ENCODE measurements around the gene EFCAB9. TPM values are rescaled to one million over a fixed set of nuclear protein-coding genes. Genes with fewer than 3 reads are reported as not detected.

EFCAB9 gene
- total and polyA plus RNA-seq, 8 donors: not detected

- no peaks in the 10 kb centered on the region for H3K4me1 ChIP-seq
- FAIRE-seq (no peak), ATAC-seq (no peak), DNase-seq (no peak)
- H3K4me3 ChIP-seq: no peak overlapping the region
- H3K27ac ChIP-seq: no peak overlapping the region
- 88 to 96% methylated on average over 2 of the region's 2 CpGs for WGBS, 2 donors
- no peak for TF ChIP-seq CTCF (IDR thresholded peaks at IDR 0.05)
- H3K36me3 ChIP-seq: no peaks in the 10 kb centered on the region
- intact Hi-C loops (cut with DNase I): no loop called here
- no peaks in the 10 kb centered on the region for H3K27me3 ChIP-seq
- H3K9me3 ChIP-seq: no peaks in the 10 kb centered on the region
These were observed 51.1 kb downstream of the EFCAB9 start for GRCh38 chr5:172245046-172245445.

GRCh38 chr5:172245703-172246125 is 51.7 kb downstream of the EFCAB9 start:
- WGBS, 2 donors: 65 to 80% methylated on average over 1 of the region's 1 CpG
- FAIRE-seq (no peak), DNase-seq (no peak), ATAC-seq (no peak)
- Histone ChIP-seq H3K4me3 (no peak overlapping the region), H3K9me3 (no peaks in the 10 kb centered on the region), H3K36me3 (no peaks in the 10 kb centered on the region), H3K27me3 (no peaks in the 10 kb centered on the region), H3K27ac (no peak overlapping the region), H3K4me1 (no peaks in the 10 kb centered on the region)
- no peak for TF ChIP-seq CTCF (IDR thresholded peaks at IDR 0.05)
- intact Hi-C loops (cut with DNase I): no loop called here

GRCh38 chr5:172248637-172249036 is 54.7 kb downstream of the EFCAB9 start:
- intact Hi-C loops (cut with DNase I): no loop called here
- no peaks in the 10 kb centered on the region for H3K4me1 ChIP-seq
- no peak for DNase-seq
- H3K27me3 ChIP-seq: no peaks in the 10 kb centered on the region
- TF ChIP-seq CTCF (IDR thresholded peaks at IDR 0.05): no peak
- no peak for ATAC-seq
- no peaks in the 10 kb centered on the region for H3K9me3 ChIP-seq
- no peak overlapping the region for H3K27ac ChIP-seq
- H3K36me3 ChIP-seq: no peaks in the 10 kb centered on the region
- 87 to 90% methylated on average over 2 of the region's 2 CpGs for WGBS, 2 donors
- no peak overlapping the region for H3K4me3 ChIP-seq
- no peak for FAIRE-seq

- Histone ChIP-seq H3K27me3 (no peaks in the 10 kb centered on the region), H3K36me3 (peaks cover 0 to 4% (median 0%) of the 10 kb centered on the region in 3 donors), H3K27ac (no peak overlapping the region), H3K9me3 (no peaks in the 10 kb centered on the region), H3K4me1 (no peaks in the 10 kb centered on the region), H3K4me3 (no peak overlapping the region)
- DNase-seq: no peak
- ATAC-seq: no peak
- FAIRE-seq: no peak
- intact Hi-C loops (cut with DNase I): no loop called here
- no peak for TF ChIP-seq CTCF (IDR thresholded peaks at IDR 0.05)
- WGBS, 2 donors: 100% methylated on average over 1 of the region's 1 CpG
These were observed 57.4 kb downstream of the EFCAB9 start for GRCh38 chr5:172251419-172251818.

GRCh38 chr5:172252501-172252900 is 58.5 kb downstream of the EFCAB9 start:
- FAIRE-seq (no peak), ATAC-seq (no peak), DNase-seq (no peak)
- Histone ChIP-seq H3K4me1 (no peaks in the 10 kb centered on the region), H3K27me3 (no peaks in the 10 kb centered on the region), H3K9me3 (no peaks in the 10 kb centered on the region), H3K4me3 (no peak overlapping the region), H3K36me3 (peaks cover 0 to 4% (median 0%) of the 10 kb centered on the region in 3 donors), H3K27ac (no peak overlapping the region)
- no peak for TF ChIP-seq CTCF (IDR thresholded peaks at IDR 0.05)
- intact Hi-C loops (cut with DNase I): no loop called here
- 73 to 77% methylated on average over 2 of the region's 2 CpGs for WGBS, 2 donors

Other genes starting within 250 kb of the EFCAB9 start
- 10 to 100 TPM; 23.7 to 43.8 (median 27.4) TPM for gene FBXW11, start 187.5 kb upstream of the EFCAB9 start, total RNA-seq
- 10 to 100 TPM in 1 of 2 donors, 1 to 10 TPM in 1; 6.0 to 13.6 TPM for gene FBXW11, start 187.5 kb upstream of the EFCAB9 start, polyA plus RNA-seq
- 10 to 100 TPM in 2 of 6 donors, 1 to 10 TPM in 4; 4.1 to 16.3 (median 6.3) TPM for gene STK10, start 5.9 kb upstream of the EFCAB9 start, total RNA-seq
- 1 to 10 TPM; 7.9 to 9.2 TPM for gene STK10, start 5.9 kb upstream of the EFCAB9 start, polyA plus RNA-seq
- 10 to 100 TPM in 2 of 6 donors, 1 to 10 TPM in 4; 4.5 to 12.9 (median 6.9) TPM for gene UBTD2, start 89.6 kb downstream of the EFCAB9 start, total RNA-seq
- 1 to 10 TPM; 5.9 to 7.8 TPM for gene UBTD2, start 89.6 kb downstream of the EFCAB9 start, polyA plus RNA-seq